ENCODE results near the gene TMEM114. TPM values are rescaled to one million over a fixed set of nuclear protein-coding genes. Genes with fewer than 3 reads are reported as not detected.

Gene TMEM114
- total RNA-seq, 4 donors from 2014 or later, result not detected

DNA sequence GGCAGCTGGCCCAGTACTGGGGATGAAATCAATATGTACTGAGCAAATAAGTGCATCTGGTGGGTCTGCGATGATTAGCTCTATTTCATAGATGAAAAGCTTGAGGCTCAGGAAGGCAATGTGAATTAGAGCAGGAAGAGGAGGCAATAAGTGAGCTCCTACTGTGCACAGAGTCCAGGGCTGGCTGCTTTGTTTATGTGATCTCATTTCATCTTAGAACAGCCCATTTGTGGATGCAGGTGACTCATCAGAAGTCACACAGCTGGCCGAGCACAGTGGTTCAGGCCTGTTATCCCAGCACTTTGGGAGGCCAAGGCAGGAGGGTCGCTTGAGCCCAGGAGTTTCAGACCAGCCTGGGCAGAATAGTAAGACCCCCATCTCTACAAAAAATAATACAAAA, 7.1 kb downstream of the TMEM114 start:
- Histone ChIP-seq H3K9me3 (no peaks in the 10 kb centered on the region), H3K36me3 (no peaks in the 10 kb centered on the region), H3K27ac (no peak overlapping the region), H3K27me3 (peaks cover 0 to 29% (median 0%) of the 10 kb centered on the region in 4 donors), H3K4me3 (no peak overlapping the region), H3K4me1 (no peaks in the 10 kb centered on the region)
- intact Hi-C loops (cut with DNase I), result no loop called here
- DNase-seq, result no peak
- WGBS, 2 donors, result 79 to 85% methylated on average over 1 to 3 of the region's 3 CpGs
- TF ChIP-seq, protein P1, sequence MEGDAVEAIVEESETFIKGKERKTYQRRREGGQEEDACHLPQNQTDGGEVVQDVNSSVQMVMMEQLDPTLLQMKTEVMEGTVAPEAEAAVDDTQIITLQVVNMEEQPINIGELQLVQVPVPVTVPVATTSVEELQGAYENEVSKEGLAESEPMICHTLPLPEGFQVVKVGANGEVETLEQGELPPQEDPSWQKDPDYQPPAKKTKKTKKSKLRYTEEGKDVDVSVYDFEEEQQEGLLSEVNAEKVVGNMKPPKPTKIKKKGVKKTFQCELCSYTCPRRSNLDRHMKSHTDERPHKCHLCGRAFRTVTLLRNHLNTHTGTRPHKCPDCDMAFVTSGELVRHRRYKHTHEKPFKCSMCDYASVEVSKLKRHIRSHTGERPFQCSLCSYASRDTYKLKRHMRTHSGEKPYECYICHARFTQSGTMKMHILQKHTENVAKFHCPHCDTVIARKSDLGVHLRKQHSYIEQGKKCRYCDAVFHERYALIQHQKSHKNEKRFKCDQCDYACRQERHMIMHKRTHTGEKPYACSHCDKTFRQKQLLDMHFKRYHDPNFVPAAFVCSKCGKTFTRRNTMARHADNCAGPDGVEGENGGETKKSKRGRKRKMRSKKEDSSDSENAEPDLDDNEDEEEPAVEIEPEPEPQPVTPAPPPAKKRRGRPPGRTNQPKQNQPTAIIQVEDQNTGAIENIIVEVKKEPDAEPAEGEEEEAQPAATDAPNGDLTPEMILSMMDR (IDR thresholded peaks at IDR 0.05), result no peak
- TF ChIP-seq POLR2A (IDR thresholded peaks at IDR 0.05), result no peak

DNA sequence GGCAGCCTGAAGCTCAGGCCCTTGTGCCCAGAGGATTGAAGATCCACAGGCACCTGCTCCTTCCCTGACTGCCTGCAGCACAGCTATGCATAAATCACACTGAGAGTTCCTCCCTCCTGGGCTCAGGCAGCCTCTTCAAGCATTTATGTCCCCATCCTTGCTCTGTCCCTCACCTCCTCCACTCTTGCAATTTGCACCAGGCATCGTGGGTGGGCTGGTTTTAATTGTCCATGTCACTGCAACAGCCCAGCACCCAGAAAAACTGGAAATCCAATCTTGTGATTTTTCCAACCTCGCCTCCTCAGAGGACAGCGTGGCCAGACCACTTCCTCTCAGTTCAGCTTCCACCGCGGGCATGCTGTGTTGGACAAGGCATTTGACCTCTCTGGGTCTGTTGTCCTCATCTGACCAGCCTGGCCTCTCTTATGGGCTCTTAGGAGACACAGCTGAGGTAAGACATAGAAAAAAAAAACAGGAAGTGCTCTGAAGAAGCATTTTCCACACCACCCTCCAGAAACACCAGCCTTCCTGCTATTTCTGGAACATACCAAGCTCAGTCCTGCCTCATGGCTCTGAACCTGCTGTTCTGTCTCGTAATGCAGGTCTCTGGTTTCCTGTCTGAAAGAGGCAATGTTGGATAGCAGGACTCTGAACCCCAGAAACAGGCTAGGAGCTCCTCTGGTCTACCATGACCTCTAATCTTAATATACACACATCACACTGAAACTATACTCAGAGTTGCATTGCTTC, 8.3 kb downstream of the TMEM114 start:
- Histone ChIP-seq H3K4me1 (no peaks in the 10 kb centered on the region), H3K36me3 (no peaks in the 10 kb centered on the region), H3K27me3 (peaks cover 0 to 29% (median 0%) of the 10 kb centered on the region in 4 donors), H3K4me3 (no peak overlapping the region), H3K27ac (no peak overlapping the region), H3K9me3 (no peaks in the 10 kb centered on the region)
- no peak for TF ChIP-seq POLR2A (IDR thresholded peaks at IDR 0.05)
- TF ChIP-seq, protein P1 (IDR thresholded peaks at IDR 0.05), result no peak
- 39% methylated on average over 3 to 6 of the region's 6 CpGs for WGBS, 2 donors
- intact Hi-C loops (cut with DNase I), result no loop called here
- no peak for DNase-seq

DNA sequence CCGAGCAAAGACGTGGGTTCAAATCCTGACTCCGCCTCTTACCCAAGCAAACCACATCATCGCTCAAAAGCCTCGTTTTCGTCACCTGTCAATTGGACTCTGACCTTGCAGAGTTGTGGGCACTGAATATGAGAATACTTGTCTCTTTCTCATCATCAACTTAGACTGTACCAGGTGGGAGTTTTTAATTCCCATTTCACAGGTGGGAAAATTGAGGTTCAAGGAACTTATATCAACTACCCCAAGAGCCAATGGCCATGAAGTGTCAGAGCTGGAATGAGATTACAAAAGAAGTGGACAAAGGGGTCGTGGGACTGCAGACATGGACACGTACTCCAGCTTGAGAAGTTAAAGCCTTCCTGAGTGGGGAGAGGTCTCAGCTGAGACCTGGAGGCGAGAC, 10.8 kb downstream of the TMEM114 start:
- Histone ChIP-seq H3K27me3 (peaks cover 0 to 34% (median 0%) of the 10 kb centered on the region in 4 donors), H3K4me1 (no peaks in the 10 kb centered on the region), H3K9me3 (no peaks in the 10 kb centered on the region), H3K27ac (no peak overlapping the region), H3K4me3 (no peak overlapping the region), H3K36me3 (no peaks in the 10 kb centered on the region)
- no peak for DNase-seq
- no peak for TF ChIP-seq POLR2A (IDR thresholded peaks at IDR 0.05)
- TF ChIP-seq, protein P1 (IDR thresholded peaks at IDR 0.05), result no peak
- intact Hi-C loops (cut with DNase I), result no loop called here
- WGBS, 2 donors, result 84 to 86% methylated on average over 9 of the region's 9 CpGs

DNA sequence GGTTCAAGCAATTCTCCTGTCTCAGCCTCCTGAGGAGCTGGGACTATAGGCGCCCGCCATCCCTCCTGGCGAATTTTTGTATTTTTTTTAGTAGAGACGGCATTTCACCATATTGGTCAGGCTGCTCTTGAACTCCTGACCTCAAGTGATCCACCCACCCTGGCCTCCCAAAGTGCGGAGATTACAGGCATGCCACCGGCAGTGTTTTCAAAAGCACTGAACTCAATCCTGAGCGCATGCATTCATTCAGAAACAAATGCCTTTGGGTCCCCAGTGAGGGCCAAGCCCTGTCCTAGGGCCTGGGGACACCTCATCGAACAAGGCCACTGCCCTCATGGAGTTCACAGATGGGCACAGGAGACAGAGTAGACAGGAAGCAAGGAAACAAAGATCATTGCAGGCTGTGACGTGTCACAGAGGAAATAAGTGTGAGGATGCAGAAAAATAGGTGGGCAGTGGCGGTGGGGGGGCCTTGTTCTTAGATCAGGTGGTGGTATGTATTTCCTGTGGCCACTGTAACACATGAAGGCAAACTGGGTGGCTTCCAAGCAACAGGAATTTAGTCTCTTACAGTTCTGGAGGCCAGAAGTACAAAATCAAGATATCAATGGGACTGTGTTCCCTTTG, 12.5 kb downstream of the TMEM114 start:
- Histone ChIP-seq H3K9me3 (no peaks in the 10 kb centered on the region), H3K36me3 (no peaks in the 10 kb centered on the region), H3K27me3 (peaks cover 0 to 41% (median 0%) of the 10 kb centered on the region in 4 donors), H3K4me3 (no peak overlapping the region), H3K4me1 (no peaks in the 10 kb centered on the region), H3K27ac (no peak overlapping the region)
- intact Hi-C loops (cut with DNase I), result no loop called here
- TF ChIP-seq, protein P1 (IDR thresholded peaks at IDR 0.05), result no peak
- no peak for TF ChIP-seq POLR2A (IDR thresholded peaks at IDR 0.05)
- no peak for DNase-seq
- WGBS, 2 donors, result 71 to 80% methylated on average over 5 to 10 of the region's 10 CpGs
